LoVo (cell line): ENCODE measurements around the gene DENND2D.
"Not testable (repeated sequence)": the region's sequence is repeated elsewhere in the genome, so short reads cannot be mapped to it uniquely, and the experiment has no call there.

ENCODE experiments used
- DNase-seq: peaks from one replicate; pipeline ENCODE4 v3.0.0-alpha.2; 2016; ENCODE audit warnings: low spot score

DENND2D gene

GRCh38 chr1:111221633-111222291 is 21.3 kb upstream of the DENND2D start:
- DNase-seq: no peak

DNA sequence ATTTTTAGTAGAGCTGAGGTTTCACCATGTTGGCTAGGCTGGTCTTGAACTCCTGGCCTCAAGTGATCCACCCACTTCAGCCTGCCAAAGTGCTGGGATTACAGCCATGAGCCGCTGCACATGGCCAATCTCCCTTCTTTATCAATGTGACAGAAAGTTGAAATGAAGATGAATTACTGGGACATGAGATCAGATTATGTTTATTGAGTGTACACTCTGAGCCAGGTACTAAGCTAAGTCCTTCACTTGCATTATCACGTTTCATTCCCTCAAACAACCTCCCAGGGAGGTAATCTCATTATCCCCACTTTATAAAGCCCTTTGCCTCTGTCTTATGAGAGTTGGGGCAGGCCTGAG is 20.8 kb upstream of the DENND2D start:
- DNase-seq: no peak

GRCh38 chr1:111220302-111220890 is 19.9 kb upstream of the DENND2D start:
- no peak for DNase-seq

- no peak for DNase-seq
Measured at GRCh38 chr1:111219557-111220286, 19.3 kb upstream of the DENND2D start.

DNA sequence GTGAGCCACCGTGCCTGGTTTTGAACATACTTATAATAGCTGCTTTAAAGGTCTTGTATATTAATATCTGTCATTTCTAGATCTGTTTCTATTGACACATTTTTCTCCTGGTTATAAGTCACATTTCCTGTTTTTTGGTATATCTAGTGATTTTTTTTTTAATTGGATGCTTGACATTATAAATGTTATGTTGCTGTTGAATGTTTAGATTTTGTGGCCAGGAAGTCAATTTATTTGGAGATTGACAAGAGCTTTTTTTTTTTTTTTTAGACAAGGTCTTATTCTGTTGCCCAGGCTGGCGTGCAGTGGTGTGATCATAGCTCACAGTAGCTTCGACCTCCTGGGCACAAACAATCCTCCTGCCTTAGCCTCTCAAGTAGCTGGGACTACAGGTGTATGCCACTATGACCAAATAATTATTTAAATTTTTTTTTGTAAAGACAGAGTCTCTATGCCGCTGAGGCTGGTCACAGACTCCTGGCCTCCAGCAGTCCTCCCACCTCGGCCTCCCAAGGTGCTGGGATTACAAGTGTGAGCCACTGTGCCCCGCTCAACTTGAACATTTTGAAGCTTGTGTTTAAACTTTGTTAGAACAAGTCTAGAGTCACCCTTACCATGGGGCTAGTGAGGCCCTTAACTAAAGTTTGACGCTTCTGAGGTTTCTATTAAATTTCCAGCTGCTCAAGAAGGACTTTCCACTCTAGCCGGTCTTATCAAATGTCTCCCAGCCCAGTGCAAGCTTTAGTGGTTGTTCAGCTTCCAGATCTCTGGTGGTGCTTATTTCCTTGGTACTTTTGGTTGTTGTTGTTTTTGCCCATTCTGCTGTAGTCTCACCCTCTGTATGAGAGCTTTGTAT is 18.5 kb upstream of the DENND2D start:
- no peak for DNase-seq

GRCh38 chr1:111217183-111217910 is 16.9 kb upstream of the DENND2D start:
- no peak for DNase-seq

DNA sequence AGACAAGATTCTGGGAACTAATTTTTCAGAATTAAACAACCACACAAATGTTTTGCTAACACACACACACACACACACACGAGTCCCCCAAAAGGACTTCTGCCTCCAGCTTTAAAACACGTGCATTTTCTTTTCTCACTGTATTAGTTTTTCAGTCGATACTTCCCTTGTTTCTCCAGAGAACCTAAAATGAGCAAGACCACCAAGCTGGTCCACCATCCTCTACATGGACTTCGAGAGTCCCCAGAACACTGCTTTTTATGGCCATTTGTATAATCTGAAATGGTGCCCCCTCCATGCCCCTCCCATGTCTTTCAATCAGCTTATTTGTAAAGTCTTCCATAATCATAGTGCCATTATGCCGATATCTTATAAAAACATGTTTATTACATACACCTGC is 16.3 kb upstream of the DENND2D start:
- DNase-seq: no peak

GRCh38 chr1:111215285-111215684 is 14.8 kb upstream of the DENND2D start:
- DNase-seq: not testable (repeated sequence)

DNA sequence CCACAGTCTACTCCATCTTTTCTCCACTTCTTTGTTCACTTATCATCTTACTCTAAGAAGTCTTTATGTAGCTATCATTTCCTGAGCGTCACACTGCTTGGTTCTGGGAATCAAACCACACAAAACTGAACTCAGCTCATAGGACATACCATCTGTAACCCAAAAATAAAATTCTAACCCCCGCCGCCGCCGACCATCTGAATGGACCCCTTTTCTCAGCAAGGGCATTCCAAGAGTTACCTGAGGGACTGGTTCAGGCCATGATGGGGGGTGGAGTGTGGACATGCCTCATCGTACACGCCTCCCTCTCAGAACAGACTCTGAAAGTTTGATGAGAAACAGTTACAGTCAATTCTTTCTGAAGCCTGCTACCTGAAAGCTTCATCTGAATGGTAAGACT is 14.4 kb upstream of the DENND2D start:
- DNase-seq: no peak

DNA sequence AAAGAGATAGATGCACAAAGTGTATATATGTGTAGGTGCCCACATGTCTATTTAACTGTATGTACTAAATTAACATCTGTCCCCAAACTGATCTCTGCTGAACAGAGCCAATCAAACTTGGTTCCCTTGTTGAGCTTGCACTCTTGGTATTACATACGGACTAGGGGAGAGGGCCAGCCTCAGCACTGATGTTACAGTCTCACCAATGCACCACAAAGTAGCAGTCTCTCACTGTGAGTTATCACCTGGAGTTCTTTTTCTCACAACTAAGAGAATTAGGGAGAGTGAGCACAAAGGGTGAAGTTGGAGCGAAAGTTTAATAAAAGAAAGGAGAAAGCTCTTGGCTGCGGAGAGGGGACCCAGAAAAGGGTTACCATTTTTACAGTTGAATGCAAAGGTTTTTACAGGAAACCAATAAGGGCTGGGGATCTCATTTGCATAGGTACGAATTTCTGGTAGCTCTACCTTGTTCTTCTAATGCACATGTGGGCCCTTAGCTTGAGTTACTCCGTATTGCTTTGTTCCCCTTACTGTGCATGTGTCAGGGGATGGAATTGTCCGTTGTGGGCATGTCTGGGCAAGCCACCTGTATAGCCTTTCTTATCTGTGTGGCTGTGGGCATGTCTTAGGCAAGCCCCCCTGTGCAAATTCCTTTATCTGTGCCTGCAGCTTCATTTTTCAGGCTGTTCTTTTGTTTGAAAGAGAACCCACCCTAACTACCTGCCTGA is 13.8 kb upstream of the DENND2D start:
- peak; percentile 61 for DNase-seq

GRCh38 chr1:111213412-111213811 is 13.0 kb upstream of the DENND2D start:
- DNase-seq: no peak

DNA sequence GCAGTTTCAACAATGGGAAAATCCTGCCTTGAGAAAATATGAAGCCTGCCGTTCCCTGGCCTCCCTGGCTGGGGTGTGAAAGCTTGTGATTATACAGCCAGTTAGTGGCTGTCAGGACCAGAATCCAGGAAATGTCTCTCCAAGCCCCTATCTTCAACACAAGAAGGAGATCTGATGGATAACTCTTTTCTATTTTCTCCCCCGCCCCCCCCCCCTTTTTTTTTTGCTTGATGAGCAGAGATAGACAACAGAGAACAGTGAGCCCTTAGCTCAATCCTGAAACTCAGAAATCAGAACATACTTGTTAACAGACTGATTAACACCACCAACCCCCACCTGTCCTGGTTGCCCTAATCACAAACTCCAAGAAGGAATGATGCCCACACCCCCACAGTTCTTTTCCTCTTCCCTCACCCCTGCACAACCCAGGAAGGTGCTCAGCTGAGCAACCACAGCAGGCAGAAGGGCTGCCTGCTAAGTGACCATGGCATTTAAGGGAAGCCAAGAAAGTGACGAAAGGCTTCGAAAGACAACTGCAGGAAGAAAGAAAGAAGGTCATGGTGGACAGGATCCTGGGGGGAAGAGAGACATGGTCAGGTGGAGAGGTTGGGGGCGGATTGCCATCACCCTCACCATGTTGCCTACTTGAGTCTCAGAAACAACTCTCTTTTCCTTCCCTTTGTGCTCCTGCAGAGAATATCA is 12.3 kb upstream of the DENND2D start:
- DNase-seq: no peak

DNA sequence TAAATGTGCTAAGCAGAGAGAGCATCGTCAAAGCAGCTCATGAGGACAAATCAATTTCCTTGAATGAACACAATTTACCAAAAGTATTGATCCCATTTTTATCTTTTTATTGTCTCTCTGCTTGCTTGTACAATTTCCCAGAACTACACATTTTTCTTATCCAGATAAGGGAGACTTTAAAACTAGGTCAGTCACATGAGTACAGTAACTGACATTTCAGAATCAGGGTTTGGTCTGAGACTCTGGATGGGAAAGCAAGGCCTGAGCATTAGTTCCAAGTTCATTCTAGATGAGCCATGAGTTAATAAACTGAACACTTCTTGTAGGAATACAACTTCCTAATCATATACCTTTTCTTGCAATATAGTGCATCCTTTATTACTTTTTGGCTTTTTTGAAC is 11.5 kb upstream of the DENND2D start:
- no peak for DNase-seq

GRCh38 chr1:111209622-111210021 is 9.2 kb upstream of the DENND2D start:
- no peak for DNase-seq

GRCh38 chr1:111208921-111209320 is 8.5 kb upstream of the DENND2D start:
- no peak for DNase-seq

GRCh38 chr1:111205714-111206050 is 5.2 kb upstream of the DENND2D start:
- no peak for DNase-seq

- DNase-seq: no peak
Measured at GRCh38 chr1:111204983-111205713, 4.7 kb upstream of the DENND2D start.

GRCh38 chr1:111204201-111204982 is 3.9 kb upstream of the DENND2D start:
- peak; percentile 71 for DNase-seq

DNA sequence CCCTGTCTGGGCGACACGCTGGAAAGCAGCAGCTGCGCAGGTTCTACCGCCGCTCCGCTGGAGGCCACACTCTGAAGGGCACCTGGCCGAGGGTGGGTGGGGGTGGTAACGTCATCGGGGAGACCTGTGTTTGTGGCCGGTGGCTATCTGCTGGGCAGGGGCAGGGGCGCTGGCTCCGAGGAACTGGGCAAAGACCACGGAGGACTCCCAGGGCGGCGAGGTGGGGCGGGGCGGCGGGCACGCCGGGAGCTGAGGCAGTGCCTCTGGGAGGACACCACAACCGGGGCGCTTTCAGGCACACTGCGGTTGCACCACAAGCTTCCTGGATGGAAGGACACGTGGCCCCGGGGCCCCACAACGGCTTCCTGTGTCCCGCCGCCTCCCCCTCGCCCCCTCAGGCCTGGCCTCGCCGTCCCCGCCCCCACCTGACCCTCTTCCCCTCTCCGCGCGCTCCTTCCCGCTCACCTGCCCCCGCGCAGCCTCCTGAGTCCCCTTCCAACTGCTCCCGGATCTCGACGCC is 3.3 kb upstream of the DENND2D start:
- peak; percentile 72 for DNase-seq
